ENCODE results near the gene CDC34. TPM values are rescaled to one million over a fixed set of nuclear protein-coding genes. Genes with fewer than 3 reads are reported as not detected.

The CDC34 gene, protein sequence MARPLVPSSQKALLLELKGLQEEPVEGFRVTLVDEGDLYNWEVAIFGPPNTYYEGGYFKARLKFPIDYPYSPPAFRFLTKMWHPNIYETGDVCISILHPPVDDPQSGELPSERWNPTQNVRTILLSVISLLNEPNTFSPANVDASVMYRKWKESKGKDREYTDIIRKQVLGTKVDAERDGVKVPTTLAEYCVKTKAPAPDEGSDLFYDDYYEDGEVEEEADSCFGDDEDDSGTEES
- total RNA-seq (2022; extraction: Qiagen RNA extraction): 67.9 to 93.1 TPM (median 87.3 TPM) in 5 replicates

DNA sequence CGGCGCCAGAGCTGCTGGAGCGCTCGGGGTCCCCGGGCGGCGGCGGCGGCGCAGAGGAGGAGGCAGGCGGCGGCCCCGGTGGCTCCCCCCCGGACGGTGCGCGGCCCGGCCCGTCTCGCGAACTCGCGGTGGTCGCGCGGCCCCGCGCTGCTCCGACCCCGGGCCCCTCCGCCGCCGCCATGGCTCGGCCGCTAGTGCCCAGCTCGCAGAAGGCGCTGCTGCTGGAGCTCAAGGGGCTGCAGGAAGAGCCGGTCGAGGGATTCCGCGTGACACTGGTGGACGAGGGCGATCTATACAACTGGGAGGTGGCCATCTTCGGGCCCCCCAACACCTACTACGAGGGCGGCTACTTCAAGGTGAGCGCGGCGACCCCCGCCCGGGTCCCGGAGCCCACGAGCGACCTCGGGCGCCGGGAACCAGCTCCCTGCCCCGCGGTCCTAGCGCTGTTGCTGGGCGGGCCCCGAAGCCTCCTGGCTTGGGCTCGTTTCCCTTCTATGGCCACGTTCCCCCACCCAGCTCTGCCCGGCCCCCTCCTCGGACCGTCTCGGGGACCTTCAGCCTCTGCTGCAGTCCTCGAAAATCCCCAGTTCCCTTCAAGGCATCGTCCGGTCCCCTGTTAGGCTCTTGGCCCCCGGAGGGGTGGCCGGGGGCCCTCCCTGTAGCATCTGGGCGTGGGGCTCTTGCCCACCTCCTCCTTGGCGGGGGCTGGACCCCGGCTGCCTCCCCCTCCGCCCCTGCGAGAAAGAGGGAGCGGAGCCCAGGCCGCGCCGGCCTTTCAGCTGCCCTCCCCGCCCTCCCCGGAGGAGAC lies at the start of gene CDC34:
CDC34 (plus strand) TSS at position 8 of the 808 bp plus-strand sequence; CDS start at position 180, 172 bp downstream.

DNA sequence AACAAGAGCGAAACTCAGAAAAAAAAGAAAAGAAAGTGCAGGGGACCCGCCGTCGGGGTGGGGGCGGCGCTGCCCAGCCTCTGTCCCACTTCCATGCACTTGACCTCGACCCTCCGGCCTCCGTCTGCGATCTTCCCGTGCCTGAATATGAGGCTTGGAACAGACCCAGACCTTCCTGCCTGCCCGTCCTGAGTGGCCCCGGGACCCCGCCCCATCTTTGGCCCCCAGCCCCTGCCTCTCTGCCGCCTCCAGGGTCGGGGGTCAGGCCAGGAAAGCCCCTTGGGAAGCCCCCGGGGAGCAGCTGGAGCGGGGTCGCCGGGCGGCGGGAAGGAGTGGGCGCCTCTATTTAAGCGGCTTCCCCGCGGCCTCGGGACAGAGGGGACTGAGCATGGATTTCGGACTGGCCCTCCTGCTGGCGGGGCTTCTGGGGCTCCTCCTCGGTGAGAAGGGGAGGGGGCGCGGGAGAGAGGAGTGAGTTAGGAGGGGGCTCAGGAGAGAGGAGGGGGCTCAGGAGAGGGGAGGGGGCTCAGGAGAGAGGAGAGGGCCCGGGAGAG lies 35.4 kb upstream of the CDC34 start, which contains the start of gene MADCAM1:
MADCAM1 (plus strand) TSS at position 375 of the 554 bp plus-strand sequence; CDS start at position 389, 14 bp downstream.

GRCh38 chr19:507286-508203 lies 24.0 kb upstream of the CDC34 start, which contains the start of gene TPGS1:
TPGS1 (plus strand) TSS chr19:507497; CDS start chr19:507507, 10 bp downstream.

GRCh38 chr19:543910-544608 lies 12.5 kb downstream of the CDC34 start, which contains the start of gene GZMM:
GZMM (plus strand) TSS chr19:544053; CDS start chr19:544072, 19 bp downstream.

DNA sequence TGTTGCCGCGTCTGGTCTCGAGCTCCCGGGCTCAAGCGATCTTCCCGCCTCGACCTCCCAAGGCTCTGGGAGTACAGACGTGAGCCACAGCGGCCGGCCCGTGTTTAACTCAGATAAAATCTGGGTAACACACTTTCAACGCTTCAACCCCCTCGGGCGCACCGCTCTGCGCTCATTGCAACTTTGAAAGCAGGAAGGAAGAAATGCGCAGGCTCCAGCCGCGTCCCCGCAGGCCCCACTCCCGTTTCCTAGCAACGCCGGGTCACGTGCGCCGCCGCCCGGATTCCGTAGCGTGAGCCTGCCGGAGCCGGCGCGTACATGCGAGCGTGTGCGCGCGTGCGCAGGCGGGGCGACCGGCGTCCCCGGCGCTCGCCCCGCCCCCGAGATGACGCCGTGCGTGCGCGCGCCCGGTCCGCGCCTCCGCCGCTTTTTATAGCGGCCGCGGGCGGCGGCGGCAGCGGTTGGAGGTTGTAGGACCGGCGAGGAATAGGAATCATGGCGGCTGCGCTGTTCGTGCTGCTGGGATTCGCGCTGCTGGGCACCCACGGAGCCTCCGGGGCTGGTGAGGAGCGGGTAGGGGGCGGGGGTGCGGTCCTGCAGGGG lies 40.7 kb downstream of the CDC34 start, which contains the start of gene BSG:
BSG (plus strand) TSS at position 457 of the 603 bp plus-strand sequence; CDS start at position 496, 39 bp downstream.

GRCh38 chr19:589693-590395 lies 58.3 kb downstream of the CDC34 start, which contains the start of gene HCN2:
HCN2 (plus strand) TSS chr19:589881; CDS start chr19:589946, 65 bp downstream.

Other genes with a start within 250 kb of the CDC34 start
- 85.3 to 109 TPM (median 99.8 TPM) in 5 replicates for gene PLPP2, start 240.4 kb upstream of the CDC34 start, total RNA-seq (2022; extraction: Qiagen RNA extraction)
- gene MIER2, start 187.0 kb upstream of the CDC34 start, total RNA-seq (2022; extraction: Qiagen RNA extraction): 15.1 to 22.7 TPM (median 18.3 TPM) in 5 replicates
- gene C2CD4C, start 122.6 kb upstream of the CDC34 start, total RNA-seq (2022; extraction: Qiagen RNA extraction): 0.22 to 0.68 TPM (median 0.59 TPM) in 5 replicates
- 0.77 to 1.5 TPM (median 0.99 TPM) in 5 replicates for gene SHC2, start 70.7 kb upstream of the CDC34 start, total RNA-seq (2022; extraction: Qiagen RNA extraction)
- 0.12 to 0.41 TPM (median 0.30 TPM) in 5 replicates for gene MADCAM1, start 35.3 kb upstream of the CDC34 start, total RNA-seq (2022; extraction: Qiagen RNA extraction)
- 9.8 to 16.5 TPM (median 15.3 TPM) in 5 replicates for gene TPGS1, start 24.3 kb upstream of the CDC34 start, total RNA-seq (2022; extraction: Qiagen RNA extraction)
- gene GZMM, start 12.3 kb downstream of the CDC34 start, total RNA-seq (2022; extraction: Qiagen RNA extraction): 0.30 to 0.48 TPM (median 0.39 TPM) in 5 replicates
- gene BSG, start 40.8 kb downstream of the CDC34 start, total RNA-seq (2022; extraction: Qiagen RNA extraction): 645 to 729 TPM (median 699 TPM) in 5 replicates
- gene HCN2, start 58.1 kb downstream of the CDC34 start, total RNA-seq (2022; extraction: Qiagen RNA extraction): 30.4 to 38.9 TPM (median 35.2 TPM) in 5 replicates
- 68.0 to 91.4 TPM (median 86.6 TPM) in 5 replicates for gene POLRMT, start 101.8 kb downstream of the CDC34 start, total RNA-seq (2022; extraction: Qiagen RNA extraction)
- gene FGF22, start 108.1 kb downstream of the CDC34 start, total RNA-seq (2022; extraction: Qiagen RNA extraction): 0.37 to 0.75 TPM (median 0.55 TPM) in 5 replicates
- gene RNF126, start 131.5 kb downstream of the CDC34 start, total RNA-seq (2022; extraction: Qiagen RNA extraction): 53.5 to 72.9 TPM (median 70.7 TPM) in 5 replicates
- 210 to 272 TPM (median 239 TPM) in 5 replicates for gene FSTL3, start 144.6 kb downstream of the CDC34 start, total RNA-seq (2022; extraction: Qiagen RNA extraction)
- gene PRSS57, start 163.7 kb downstream of the CDC34 start, total RNA-seq (2022; extraction: Qiagen RNA extraction): 0.16 to 0.23 TPM in 2 of 5 replicates, not detected in the others
- 12.0 to 17.9 TPM (median 14.3 TPM) in 5 replicates for gene PALM, start 177.2 kb downstream of the CDC34 start, total RNA-seq (2022; extraction: Qiagen RNA extraction)
- gene MISP, start 219.4 kb downstream of the CDC34 start, total RNA-seq (2022; extraction: Qiagen RNA extraction): 73.4 to 86.5 TPM (median 79.6 TPM) in 5 replicates

All from A549 treated with Hydrocortisone at 1 μM for 4 hours (cell line).